Measurements from ENCODE around the gene TTC17. TPM values are rescaled to one million over a fixed set of nuclear protein-coding genes. Genes with fewer than 3 reads are reported as not detected.

Gene TTC17
- total and polyA plus RNA-seq, 2 of the 8 experiments (the other 6 are each of a cell fraction or from before 2014, with no cell fraction given): 65.1 to 80.1 TPM

- TF ChIP-seq ZNF274 (IDR thresholded peaks at IDR 0.05; ENCODE audit: borderline replicate concordance, extremely low read depth, low read length): no peak
Observed at GRCh38 chr11:43542750-43543712, 184.3 kb downstream of the TTC17 start (continued).

Small RNA genes within 50 kb of the gene (small RNA-seq; reads per million reads assigned to genes)
- gene RF00019 (ENCODE audit: insufficient read depth) (not detected), gene RN7SKP287 (ENCODE audit: insufficient read depth) (not detected)

Other genes with a start within 250 kb of the TTC17 start
- gene API5, start 46.9 kb upstream of the TTC17 start, total RNA-seq (2021; fragmentation: NEBNext Ultra II Directional; extraction: Animal tissue kit (Norgen Biotek cat#: 25700)): 155 and 158 TPM in 2 replicates
- 30.6 and 39.1 TPM in 2 replicates for gene API5, start 46.9 kb upstream of the TTC17 start, polyA plus RNA-seq (2011; rRNA removed)

Data from H1 (cell line).